GM23248 (cell line): ENCODE measurements around the gene PRELID1. TPM values are rescaled to one million over a fixed set of nuclear protein-coding genes. Genes with fewer than 3 reads are reported as not detected.

ENCODE experiments used
- DNase-seq: peaks from one replicate; pipeline ENCODE4 v3.0.0-alpha.2; 2015
- H2AFZ ChIP-seq: fragments of 200-600 bp; sonication (generic); 2 replicates; pipeline ENCODE4 v1.6.1; 2016; ENCODE audit warnings: antibody characterized with exemption
- H3F3A ChIP-seq: fragments of 200-600 bp; sonication (generic); 2 replicates; pipeline ENCODE4 v1.6.1; 2016; ENCODE audit warnings: mild to moderate bottlenecking, antibody characterized with exemption, mixed run types; ENCODE audit not compliant: insufficient read depth
- H3K27ac ChIP-seq: fragments of 200-600 bp; sonication (generic); 2 replicates; pipeline ENCODE4 v1.5.1; 2016; ENCODE audit warnings: mild to moderate bottlenecking
- H3K27me3 ChIP-seq: fragments of 200-600 bp; sonication (generic); replicated peaks from 2 replicates; pipeline ENCODE4 v1.6.1; 2016; ENCODE audit warnings: mild to moderate bottlenecking; ENCODE audit not compliant: insufficient read depth
- H3K36me3 ChIP-seq: fragments of 200-600 bp; sonication (generic); 2 replicates; pipeline ENCODE4 v1.6.1; 2016; ENCODE audit warnings: low read depth, mild to moderate bottlenecking
- H3K4me1 ChIP-seq: fragments of 200-600 bp; sonication (generic); 2 replicates; pipeline ENCODE4 v1.6.1; 2016; ENCODE audit warnings: mild to moderate bottlenecking; ENCODE audit not compliant: insufficient read depth
- H3K4me2 ChIP-seq: fragments of 200-600 bp; sonication (generic); one replicate; pipeline ENCODE4 v1.6.1; 2016; ENCODE audit warnings: mild to moderate bottlenecking; ENCODE audit not compliant: unreplicated experiment
- H3K4me3 ChIP-seq: fragments of 200-600 bp; sonication (generic); 2 replicates; pipeline ENCODE4 v1.5.1; 2016; ENCODE audit warnings: mild to moderate bottlenecking
- H3K79me2 ChIP-seq: fragments of 200-600 bp; sonication (generic); 2 replicates; pipeline ENCODE4 v1.6.1; 2016; ENCODE audit warnings: mild to moderate bottlenecking; ENCODE audit not compliant: insufficient read depth
- H3K9ac ChIP-seq: fragments of 200-600 bp; sonication (generic); 2 replicates; pipeline ENCODE4 v1.6.1; 2016; ENCODE audit warnings: mild to moderate bottlenecking
- H3K9me2 ChIP-seq: fragments of 200-600 bp; sonication (generic); 2 replicates; pipeline ENCODE4 v1.6.1; 2016; ENCODE audit warnings: mixed run types, mild to moderate bottlenecking, moderate library complexity; ENCODE audit not compliant: insufficient read depth
- H3K9me3 ChIP-seq: fragments of 200-600 bp; sonication (generic); one replicate; pipeline ENCODE4 v1.6.1; 2017; ENCODE audit warnings: low read depth
- H4K20me1 ChIP-seq: fragments of 200-600 bp; sonication (generic); 2 replicates; pipeline ENCODE4 v1.6.0; 2016; ENCODE audit not compliant: insufficient read depth
- EZH2 ChIP-seq: fragments of 200-600 bp; sonication (generic); IDR thresholded peaks from 2 replicates; pipeline ENCODE4 v1.6.1; 2018; ENCODE audit warnings: antibody characterized with exemption, mild to moderate bottlenecking; ENCODE audit not compliant: insufficient read depth, poor library complexity, severe bottlenecking
- EZH2phosphoT487 ChIP-seq: fragments of 200-600 bp; sonication (generic); IDR thresholded peaks from 2 replicates; pipeline ENCODE4 v1.6.1; 2018; ENCODE audit warnings: antibody characterized with exemption, moderate library complexity, mild to moderate bottlenecking, low read depth; ENCODE audit not compliant: insufficient read depth
- WGBS, 2 experiments: methylation state at CpG; one replicate each; pipeline ENCODE4 v1.1.6; 2015 to 2017; ENCODE audit warnings: low lambda C conversion rate in 2 of 2, low coverage in 1 of 2; ENCODE audit errors: missing lambda C conversion rate in 2 of 2; 5-methylcytosine and 5-hydroxymethylcytosine counted together
- in situ Hi-C: fragments of 300-500 bp; cut with MboI; formaldehyde crosslinking; loops from 2 replicates; pipeline ENCODE4 v1.15.0; 2020
- polyA plus RNA-seq: library from polyadenylated mRNA; unstranded; fragments of >200 nt; fragmentation: Nextera tagmentation; extraction: Ambion mirVana; gene quantifications from 2 replicates; pipeline ENCODE4 v1.2.1, GENCODE V29; 2016
- total RNA-seq: library from RNA; depleted of rRNA; stranded (reverse); fragments of >200 nt; shearing (Covaris generic); gene quantifications from 2 replicates; pipeline ENCODE4 v1.2.3, GENCODE V29; 2014

The PRELID1 gene
- total and polyA plus RNA-seq, 2 experiments from 2014 or later = 212 to 255 TPM

GRCh38 chr5:177261510-177261909 is 42.1 kb upstream of the PRELID1 start:
- Histone ChIP-seq H3K27ac (no peak overlapping the region), H3K4me3 (no peak overlapping the region), H3F3A (no peaks in the 10 kb centered on the region), H3K79me2 (no peaks in the 10 kb centered on the region), H3K27me3 (no peaks in the 10 kb centered on the region), H3K9ac (no peak overlapping the region), H3K9me2 (no peaks in the 10 kb centered on the region), H3K9me3 (no peaks in the 10 kb centered on the region), H3K4me2 (no peak overlapping the region), H3K36me3 (peaks cover 52% of the 10 kb centered on the region; the same call in 1 of the 2 replicates), H3K4me1 (no peaks in the 10 kb centered on the region), H2AFZ (no peak overlapping the region), H4K20me1 (no peaks in the 10 kb centered on the region)
- DNase-seq = no peak
- in situ Hi-C loops = no loop called here
- TF ChIP-seq EZH2 = no peak
- TF ChIP-seq EZH2phosphoT487 = no peak
- WGBS, 2 experiments = 100% methylated on average over 1 of the region's 1 CpG

- no peaks in the 10 kb centered on the region for H3K9me3 ChIP-seq
- TF ChIP-seq EZH2 (no peak), EZH2phosphoT487 (no peak)
- no peak overlapping the region for H3K9ac ChIP-seq
- H4K20me1 ChIP-seq = no peaks in the 10 kb centered on the region
- H3K4me2 ChIP-seq = no peak overlapping the region
- no peaks in the 10 kb centered on the region for H3F3A ChIP-seq
- H3K27me3 ChIP-seq = no peaks in the 10 kb centered on the region
- no peaks in the 10 kb centered on the region for H3K79me2 ChIP-seq
- no peak overlapping the region for H2AFZ ChIP-seq
- DNase-seq = no peak
- in situ Hi-C loops = no loop called here
- WGBS, 2 experiments = 67 to 78% methylated on average over 1 of the region's 1 CpG
- peaks cover 52% of the 10 kb centered on the region; the same call in 1 of the 2 replicates for H3K36me3 ChIP-seq
- H3K9me2 ChIP-seq = no peaks in the 10 kb centered on the region
- no peaks in the 10 kb centered on the region for H3K4me1 ChIP-seq
- H3K4me3 ChIP-seq = no peak overlapping the region
- no peak overlapping the region for H3K27ac ChIP-seq
Measured at GRCh38 chr5:177264178-177264577, 39.4 kb upstream of the PRELID1 start.

GRCh38 chr5:177265395-177265794 is 38.2 kb upstream of the PRELID1 start:
- in situ Hi-C loops = no loop called here
- no peak overlapping the region for H3K9ac ChIP-seq
- no peaks in the 10 kb centered on the region for H4K20me1 ChIP-seq
- no peaks in the 10 kb centered on the region for H3K9me2 ChIP-seq
- H3K36me3 ChIP-seq = peaks cover 42% of the 10 kb centered on the region; the same call in 1 of the 2 replicates
- 89 to 95% methylated on average over 16 of the region's 16 CpGs for WGBS, 2 experiments
- H3K4me1 ChIP-seq = no peaks in the 10 kb centered on the region
- no peak overlapping the region for H3K4me2 ChIP-seq
- peaks cover 2% of the 10 kb centered on the region; the same call in 1 of the 2 replicates for H3F3A ChIP-seq
- TF ChIP-seq EZH2 (no peak), EZH2phosphoT487 (no peak)
- no peak for DNase-seq
- no peak overlapping the region for H3K27ac ChIP-seq
- H3K79me2 ChIP-seq = no peaks in the 10 kb centered on the region
- no peaks in the 10 kb centered on the region for H3K27me3 ChIP-seq
- H2AFZ ChIP-seq = no peak overlapping the region
- no peak overlapping the region for H3K4me3 ChIP-seq
- H3K9me3 ChIP-seq = no peaks in the 10 kb centered on the region

- Histone ChIP-seq H2AFZ (no peak overlapping the region), H3K4me3 (no peak overlapping the region), H3K36me3 (peaks cover 33% of the 10 kb centered on the region), H3K27me3 (no peaks in the 10 kb centered on the region), H3K9ac (no peak overlapping the region), H3K4me2 (no peak overlapping the region), H3K9me2 (no peaks in the 10 kb centered on the region), H3K27ac (no peak overlapping the region), H3K9me3 (no peaks in the 10 kb centered on the region), H3K79me2 (no peaks in the 10 kb centered on the region), H3F3A (peaks cover 10% of the 10 kb centered on the region), H4K20me1 (no peaks in the 10 kb centered on the region), H3K4me1 (no peaks in the 10 kb centered on the region)
- WGBS, 2 experiments = 93% methylated on average over 7 of the region's 7 CpGs
- in situ Hi-C loops = no loop called here
- DNase-seq = no peak
- TF ChIP-seq EZH2 (no peak), EZH2phosphoT487 (no peak)
Measured at GRCh38 chr5:177269232-177269895, 34.2 kb upstream of the PRELID1 start.

GRCh38 chr5:177269976-177270375 is 33.6 kb upstream of the PRELID1 start:
- in situ Hi-C loops = no loop called here
- H3K9me2 ChIP-seq = no peaks in the 10 kb centered on the region
- no peak for DNase-seq
- H3K4me1 ChIP-seq = no peaks in the 10 kb centered on the region
- no peak overlapping the region for H3K4me3 ChIP-seq
- peaks cover 11% of the 10 kb centered on the region for H3F3A ChIP-seq
- H4K20me1 ChIP-seq = no peaks in the 10 kb centered on the region
- no peaks in the 10 kb centered on the region for H3K27me3 ChIP-seq
- WGBS, 2 experiments = 95 to 99% methylated on average over 3 of the region's 3 CpGs
- no peak for TF ChIP-seq EZH2
- no peak for TF ChIP-seq EZH2phosphoT487
- no peak overlapping the region for H2AFZ ChIP-seq
- no peak overlapping the region for H3K27ac ChIP-seq
- H3K9ac ChIP-seq = no peak overlapping the region
- no peak overlapping the region for H3K4me2 ChIP-seq
- no peaks in the 10 kb centered on the region for H3K9me3 ChIP-seq
- peaks cover 32% of the 10 kb centered on the region for H3K36me3 ChIP-seq
- H3K79me2 ChIP-seq = no peaks in the 10 kb centered on the region
